Activated T-helper 2 cell treated with anti-CD3 and anti-CD28 coated beads, Interferon-gamma antibody, Interleukin-2, Interleukin-4, amounts not matched to agents 10 μg/mL and 5 μg/mL and 100 μg/mL, durations not matched to agents 14 hours and 24 hours and 36 hours (primary cell): ENCODE measurements around the gene HILPDA. TPM values are rescaled to one million over a fixed set of nuclear protein-coding genes. Genes with fewer than 3 reads are reported as not detected.
A peak's percentile ranks its signal among the peaks of the same experiment; 100 is the strongest.

Experiments used
- DNase-seq: peaks from one replicate; pipeline ENCODE4 v3.0.0; 2021; ENCODE audit warnings: low spot score
- H3K27ac Mint-ChIP-seq: one replicate; pipeline ENCODE4 v1.8.0; 2021; ENCODE audit warnings: mixed read lengths
- H3K27me3 Mint-ChIP-seq: one replicate; pipeline ENCODE4 v1.8.0; 2021; ENCODE audit warnings: low read depth, mixed read lengths
- H3K36me3 Mint-ChIP-seq: one replicate; pipeline ENCODE4 v1.8.0; 2021; ENCODE audit warnings: low read depth, mixed read lengths
- H3K4me1 Mint-ChIP-seq: one replicate; pipeline ENCODE4 v1.8.0; 2021; ENCODE audit warnings: low read depth, mixed read lengths
- H3K4me3 Mint-ChIP-seq: one replicate; pipeline ENCODE4 v1.8.0; 2021; ENCODE audit warnings: low read depth, mild to moderate bottlenecking, moderate library complexity, mixed read lengths
- H3K9me3 Mint-ChIP-seq: one replicate; pipeline ENCODE4 v1.8.0; 2021; ENCODE audit warnings: mixed read lengths
- intact Hi-C: fragments of 100-400 bp; cut with micrococcal nuclease; formaldehyde crosslinking; loops from one replicate; pipeline ENCODE4 v1.15.1; 2023
- total RNA-seq: library from RNA; stranded (reverse); gene quantifications from 2 replicates; pipeline ENCODE4 v1.2.3, GENCODE V29; 2022

The HILPDA gene
- total RNA-seq, 1 donor from 2014 or later: 406 TPM

DNA sequence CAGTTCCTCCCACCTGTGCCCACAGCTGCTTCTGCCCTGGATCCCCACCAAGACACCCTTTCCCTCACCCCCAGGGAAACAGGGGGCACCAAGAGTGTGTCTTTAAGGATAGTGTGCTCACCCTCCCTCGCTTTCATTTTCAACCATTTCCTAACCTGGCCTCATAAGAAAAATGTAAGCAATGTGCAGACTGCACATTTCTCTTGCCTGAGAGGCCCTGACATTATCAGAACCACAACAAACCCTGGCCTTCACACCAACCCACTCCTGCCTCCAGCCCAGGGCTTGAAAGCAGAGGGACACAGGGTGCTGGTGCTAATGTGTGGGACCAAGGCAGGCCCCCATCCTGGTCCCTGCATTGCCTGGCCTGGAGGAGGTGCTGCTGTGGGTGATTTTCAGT lies 34.9 kb upstream of the HILPDA start:
- H3K36me3 Mint-ChIP-seq: no peaks in the 10 kb centered on the region
- no peak overlapping the region for H3K4me3 Mint-ChIP-seq
- intact Hi-C loops: loop anchor here (10.0 kb wide), 2 partner anchors 114 to 464 kb away; no protein-coding TSS in a partner anchor
- H3K9me3 Mint-ChIP-seq: no peaks in the 10 kb centered on the region
- DNase-seq: no peak
- peaks cover 6% of the 10 kb centered on the region for H3K4me1 Mint-ChIP-seq
- peaks cover 7% of the 10 kb centered on the region for H3K27me3 Mint-ChIP-seq
- H3K27ac Mint-ChIP-seq: no peak overlapping the region

DNA sequence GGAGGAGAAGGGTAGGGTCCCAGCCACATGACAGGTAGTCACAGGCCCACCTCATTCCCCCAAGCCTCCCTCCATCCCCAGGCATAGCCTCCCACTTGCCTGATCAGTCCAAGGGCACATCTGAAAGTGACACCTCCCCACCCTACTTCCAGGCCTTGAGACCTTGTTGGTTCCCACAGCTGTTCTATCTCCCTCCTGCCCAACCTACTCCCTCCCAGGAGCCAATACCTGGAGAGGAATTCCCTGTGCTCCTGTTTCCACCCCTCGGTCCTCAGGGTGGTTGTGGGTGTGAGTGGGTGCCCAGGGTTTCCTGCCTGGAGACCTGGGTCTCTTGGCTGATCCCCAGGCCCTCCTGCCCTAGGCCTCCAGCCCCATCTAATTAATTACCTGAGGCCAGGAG lies 34.3 kb upstream of the HILPDA start:
- no peaks in the 10 kb centered on the region for H3K36me3 Mint-ChIP-seq
- peaks cover 6% of the 10 kb centered on the region for H3K4me1 Mint-ChIP-seq
- H3K27ac Mint-ChIP-seq: no peak overlapping the region
- intact Hi-C loops: loop anchor here (10.0 kb wide), 2 partner anchors 113 to 463 kb away; no protein-coding TSS in a partner anchor
- peaks cover 7% of the 10 kb centered on the region for H3K27me3 Mint-ChIP-seq
- DNase-seq: no peak
- no peaks in the 10 kb centered on the region for H3K9me3 Mint-ChIP-seq
- no peak overlapping the region for H3K4me3 Mint-ChIP-seq

DNA sequence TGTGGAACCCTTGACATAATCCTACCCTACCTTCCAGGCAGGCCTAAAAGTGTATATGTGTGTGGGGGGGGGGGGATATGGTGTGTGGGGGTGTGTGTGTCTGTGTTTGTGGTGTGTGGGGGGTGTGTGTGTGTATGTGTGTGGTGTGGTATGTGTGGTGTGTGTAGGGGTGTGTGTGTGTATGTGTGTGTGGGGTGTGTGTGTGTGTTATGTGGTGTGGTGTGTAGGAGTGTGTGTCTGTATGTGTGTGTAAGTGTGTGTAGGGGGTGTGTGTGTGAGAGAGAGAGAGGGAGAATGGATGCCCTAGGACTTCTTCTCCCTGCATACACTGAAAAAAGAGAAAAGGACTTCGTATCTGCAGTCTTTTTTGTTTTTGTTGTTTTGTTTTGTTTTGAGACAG lies 33.6 kb upstream of the HILPDA start:
- intact Hi-C loops: loop anchor here (10.0 kb wide), 2 partner anchors 113 to 463 kb away; no protein-coding TSS in a partner anchor

DNA sequence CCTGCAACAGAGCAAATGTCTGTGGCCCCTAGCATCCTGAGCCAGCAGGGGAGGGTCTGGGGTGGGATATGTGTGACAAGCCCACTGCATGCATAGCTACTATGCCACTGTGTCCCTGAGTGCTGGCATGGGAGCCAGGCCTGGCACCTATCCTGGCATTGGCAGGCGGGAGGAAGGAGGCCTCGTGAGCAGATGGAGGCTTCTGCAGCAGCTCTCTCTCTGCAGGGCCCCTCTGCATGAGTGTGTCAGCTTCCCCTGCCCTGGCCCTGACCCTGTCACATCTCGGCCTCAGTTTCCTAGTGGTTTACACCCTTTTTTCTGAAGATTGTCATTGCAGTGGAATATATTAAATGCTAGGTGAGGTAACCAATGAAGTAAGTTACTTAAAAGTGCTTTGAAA lies 32.8 kb upstream of the HILPDA start:
- H3K4me3 Mint-ChIP-seq: no peak overlapping the region
- intact Hi-C loops: loop anchor here (10.0 kb wide), 2 partner anchors 112 to 462 kb away; no protein-coding TSS in a partner anchor
- no peaks in the 10 kb centered on the region for H3K9me3 Mint-ChIP-seq
- H3K27ac Mint-ChIP-seq: no peak overlapping the region
- H3K27me3 Mint-ChIP-seq: peaks cover 7% of the 10 kb centered on the region
- H3K4me1 Mint-ChIP-seq: peaks cover 7% of the 10 kb centered on the region
- no peak for DNase-seq
- no peaks in the 10 kb centered on the region for H3K36me3 Mint-ChIP-seq

More for the DNA sequence above, 33.6 kb upstream of the HILPDA start:
- DNase-seq: no peak
- Mint-ChIP-seq H3K27ac (no peak overlapping the region), H3K36me3 (no peaks in the 10 kb centered on the region), H3K27me3 (peaks cover 7% of the 10 kb centered on the region), H3K4me1 (peaks cover 6% of the 10 kb centered on the region), H3K9me3 (no peaks in the 10 kb centered on the region), H3K4me3 (no peak overlapping the region)

DNA sequence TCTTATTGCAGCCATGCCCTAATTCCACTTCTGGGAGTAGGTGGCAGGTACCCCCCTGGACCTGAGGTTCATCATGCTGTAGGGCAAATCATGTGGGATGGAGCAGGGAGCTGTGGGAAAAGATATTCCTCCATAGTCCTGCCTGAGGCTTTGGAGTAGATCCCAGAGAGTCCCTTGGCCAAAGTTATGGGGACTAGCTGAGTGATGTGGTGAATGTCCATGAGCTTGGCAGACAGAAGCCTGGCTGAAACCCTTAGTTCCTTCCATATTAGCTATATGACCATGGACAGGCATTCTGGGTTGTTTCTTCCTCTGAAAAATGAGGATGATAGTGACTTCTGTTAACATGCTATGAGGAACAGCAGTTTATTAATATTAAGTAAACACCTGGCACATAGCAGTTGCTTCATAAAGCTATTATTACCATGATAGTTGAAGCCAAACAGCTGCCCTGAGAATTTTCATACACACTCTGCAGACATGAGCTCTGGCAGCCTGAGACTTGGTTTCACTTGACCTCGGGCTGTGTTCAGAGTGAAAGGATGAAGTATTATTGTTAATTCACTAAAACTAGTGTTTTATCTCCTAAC lies 30.9 kb upstream of the HILPDA start:
- Mint-ChIP-seq H3K4me3 (no peak overlapping the region), H3K4me1 (peaks cover 17% of the 10 kb centered on the region), H3K36me3 (no peaks in the 10 kb centered on the region), H3K9me3 (no peaks in the 10 kb centered on the region), H3K27ac (no peak overlapping the region), H3K27me3 (no peaks in the 10 kb centered on the region)
- intact Hi-C loops: loop anchor here (1.0 to 10.0 kb wide), 3 partner anchors 26 to 460 kb away; no protein-coding TSS in a partner anchor
- no peak for DNase-seq

DNA sequence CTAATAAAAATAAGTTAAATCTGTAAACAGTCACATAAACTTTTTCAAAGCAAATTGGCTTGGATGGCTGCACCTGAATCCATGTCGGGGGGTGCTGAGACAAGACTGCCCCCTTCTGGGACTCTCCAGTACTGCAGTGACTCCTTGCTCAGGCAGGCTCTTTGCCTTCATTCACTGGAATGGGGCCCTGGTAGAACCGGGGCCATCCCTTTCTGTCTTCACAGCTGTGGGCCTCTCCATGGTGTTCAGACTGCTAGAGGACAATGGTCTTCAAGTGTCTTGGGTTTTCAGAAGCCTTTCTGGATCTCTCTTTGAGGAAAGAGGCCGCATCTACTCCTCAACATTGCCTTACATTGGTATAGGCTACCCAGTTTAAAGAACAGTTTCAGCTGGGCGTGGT lies 29.8 kb upstream of the HILPDA start:
- intact Hi-C loops: loop anchor here (1.0 to 10.0 kb wide), 4 partner anchors 15 to 459 kb away; no protein-coding TSS in a partner anchor
- no peaks in the 10 kb centered on the region for H3K36me3 Mint-ChIP-seq

DNA sequence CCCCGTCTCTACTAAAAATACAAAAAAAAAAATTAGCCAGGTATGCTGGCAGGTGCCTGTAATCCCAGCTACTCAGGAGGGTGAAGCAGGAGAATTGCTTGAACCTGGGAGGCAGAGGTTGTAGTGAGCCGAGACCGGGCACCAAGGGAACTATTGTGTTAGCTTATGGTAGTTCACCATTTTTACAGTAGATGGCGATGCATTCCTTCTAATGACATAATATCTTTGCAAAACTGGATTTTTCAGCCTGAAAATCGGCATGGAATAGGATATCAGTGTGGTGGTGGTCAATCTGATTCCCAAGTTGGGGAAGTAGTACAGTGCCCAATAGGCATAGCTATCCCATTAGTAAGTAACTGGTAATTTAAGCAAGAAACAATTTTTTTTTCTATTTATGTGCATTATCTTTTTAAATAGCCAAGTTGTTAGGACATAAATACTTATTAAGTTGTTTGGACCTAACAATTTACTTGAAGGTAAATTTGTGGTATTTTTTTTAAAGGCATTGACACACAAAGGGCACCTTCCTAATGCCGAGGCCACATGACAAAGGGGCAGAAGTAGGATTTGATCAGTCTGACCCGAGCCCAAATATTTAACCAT lies 28.3 kb upstream of the HILPDA start:
- DNase-seq: no peak
- Mint-ChIP-seq H3K9me3 (no peaks in the 10 kb centered on the region), H3K27me3 (no peaks in the 10 kb centered on the region), H3K4me1 (peaks cover 14% of the 10 kb centered on the region), H3K4me3 (no peak overlapping the region), H3K27ac (no peak overlapping the region), H3K36me3 (no peaks in the 10 kb centered on the region)
- intact Hi-C loops: loop anchor here (1.0 to 10.0 kb wide), 4 partner anchors 17 to 457 kb away; no protein-coding TSS in a partner anchor

More for the DNA sequence above, 29.8 kb upstream of the HILPDA start:
- H3K4me3 Mint-ChIP-seq: no peak overlapping the region
- no peaks in the 10 kb centered on the region for H3K27me3 Mint-ChIP-seq
- H3K9me3 Mint-ChIP-seq: no peaks in the 10 kb centered on the region
- DNase-seq: peak; percentile 66
- H3K27ac Mint-ChIP-seq: no peak overlapping the region
- peaks cover 16% of the 10 kb centered on the region for H3K4me1 Mint-ChIP-seq

DNA sequence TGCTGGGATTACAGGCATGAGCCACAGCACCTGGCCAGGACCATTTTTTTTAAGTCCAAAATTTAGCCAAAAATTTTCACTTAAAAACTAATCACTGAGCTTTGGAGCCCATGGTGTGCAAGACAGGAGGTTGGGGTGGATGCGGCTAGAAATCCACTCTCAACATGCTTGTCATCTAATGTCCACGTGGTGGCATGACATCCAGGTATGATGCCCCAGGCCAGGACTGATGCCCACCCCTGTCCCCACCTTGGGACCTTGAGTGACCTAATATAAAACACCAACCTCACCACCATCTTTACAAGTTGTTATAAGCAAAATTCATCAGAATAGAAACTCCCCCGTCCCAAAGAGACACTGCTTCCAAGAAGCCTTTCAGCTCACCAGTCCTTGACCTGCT lies 25.5 kb upstream of the HILPDA start:
- Mint-ChIP-seq H3K36me3 (no peaks in the 10 kb centered on the region), H3K27me3 (peaks cover 2% of the 10 kb centered on the region), H3K4me3 (no peak overlapping the region), H3K27ac (peak overlapping the region; percentile 12), H3K4me1 (peaks cover 14% of the 10 kb centered on the region), H3K9me3 (no peaks in the 10 kb centered on the region)
- DNase-seq: no peak
- intact Hi-C loops: no loop called here

DNA sequence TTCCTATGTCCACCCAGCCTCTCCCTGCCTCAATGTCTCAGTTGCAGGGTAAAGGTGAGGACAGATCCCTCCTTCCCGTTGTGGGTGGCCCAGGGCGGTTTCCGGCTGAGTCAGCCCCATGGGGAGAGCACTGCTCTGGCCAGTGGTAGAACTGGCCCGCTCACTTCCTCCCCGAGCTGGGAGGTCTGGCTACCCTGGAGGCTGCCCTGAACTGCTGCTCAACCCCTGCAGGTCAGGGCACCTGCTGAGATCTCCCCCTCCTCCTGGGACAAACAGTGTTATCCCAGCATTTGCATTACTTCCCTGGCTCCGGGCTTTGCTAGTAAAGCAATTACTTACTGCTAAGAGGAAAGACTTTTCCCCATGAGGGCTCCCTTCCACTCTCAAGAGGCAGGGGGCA lies 24.5 kb upstream of the HILPDA start:
- no peaks in the 10 kb centered on the region for H3K9me3 Mint-ChIP-seq
- intact Hi-C loops: no loop called here
- no peak overlapping the region for H3K4me3 Mint-ChIP-seq
- H3K27me3 Mint-ChIP-seq: peaks cover 2% of the 10 kb centered on the region
- peaks cover 14% of the 10 kb centered on the region for H3K4me1 Mint-ChIP-seq
- no peak overlapping the region for H3K27ac Mint-ChIP-seq
- H3K36me3 Mint-ChIP-seq: no peaks in the 10 kb centered on the region
- no peak for DNase-seq

DNA sequence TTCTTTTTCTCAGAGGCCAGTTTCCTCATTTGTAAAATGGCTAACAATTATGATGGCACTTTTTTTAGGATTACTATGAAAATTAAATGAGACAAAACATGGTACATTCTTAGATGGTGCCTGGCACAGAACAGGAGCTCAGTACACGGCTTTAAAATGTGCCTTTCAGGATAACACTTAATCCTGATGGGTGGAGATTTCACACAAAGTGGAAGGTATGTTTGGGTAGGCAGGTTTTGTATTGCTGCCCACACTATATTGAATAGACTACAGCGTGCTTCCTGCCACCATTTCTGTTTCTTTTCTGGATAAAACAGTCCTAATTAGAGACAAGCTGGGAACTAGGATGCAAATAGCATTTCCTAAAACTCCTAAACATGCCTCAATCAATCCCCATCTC lies 23.9 kb upstream of the HILPDA start:
- no peak overlapping the region for H3K27ac Mint-ChIP-seq
- H3K36me3 Mint-ChIP-seq: no peaks in the 10 kb centered on the region
- H3K9me3 Mint-ChIP-seq: no peaks in the 10 kb centered on the region
- H3K27me3 Mint-ChIP-seq: peaks cover 2% of the 10 kb centered on the region
- H3K4me3 Mint-ChIP-seq: no peak overlapping the region
- intact Hi-C loops: no loop called here
- DNase-seq: no peak
- H3K4me1 Mint-ChIP-seq: peaks cover 14% of the 10 kb centered on the region

DNA sequence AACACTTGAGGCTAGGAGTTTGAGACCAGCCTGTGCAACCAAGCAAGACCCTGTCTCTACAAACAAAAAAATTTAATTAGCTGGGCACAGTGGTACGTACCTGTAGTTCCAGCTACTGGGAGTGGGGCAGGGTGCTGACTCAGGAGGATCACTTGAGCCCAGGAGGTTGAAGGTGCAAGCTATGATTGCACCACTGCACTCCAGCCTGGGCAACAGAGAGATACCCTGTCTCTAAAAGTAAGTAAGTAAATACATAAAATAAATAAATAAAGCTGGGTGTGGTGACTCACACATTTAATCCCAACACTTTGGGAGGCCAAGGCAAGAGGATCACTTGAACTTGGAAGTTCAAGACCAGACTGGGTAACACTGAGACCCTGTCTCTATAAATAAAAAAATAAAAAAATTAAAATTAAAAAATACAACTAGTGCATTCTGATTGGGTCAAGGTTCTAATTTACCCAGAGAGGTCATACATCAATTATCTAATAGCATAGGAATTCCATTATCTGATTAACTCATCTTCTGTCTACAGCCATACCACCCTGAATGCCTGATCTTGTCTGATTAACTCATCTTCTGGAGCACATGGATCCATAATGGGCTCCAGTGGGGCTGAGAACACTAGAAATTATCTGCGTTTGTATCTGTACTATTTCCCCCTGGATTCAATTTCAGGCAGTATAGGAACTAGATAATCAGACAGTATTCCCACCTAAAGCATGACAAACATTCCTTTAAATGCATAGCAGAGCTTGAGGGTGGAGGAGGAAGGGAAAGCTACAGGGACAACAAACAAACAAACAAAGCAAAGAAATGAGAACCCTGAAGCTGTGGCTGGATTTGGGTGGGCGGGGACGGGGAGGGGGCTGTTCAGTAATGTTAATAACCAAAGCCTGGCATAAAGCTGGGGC lies 21.0 kb upstream of the HILPDA start:
- Mint-ChIP-seq H3K36me3 (no peaks in the 10 kb centered on the region), H3K4me3 (no peak overlapping the region), H3K27me3 (peaks cover 2% of the 10 kb centered on the region), H3K27ac (no peak overlapping the region), H3K4me1 (peaks cover 5% of the 10 kb centered on the region), H3K9me3 (no peaks in the 10 kb centered on the region)
- intact Hi-C loops: no loop called here
- DNase-seq: no peak

DNA sequence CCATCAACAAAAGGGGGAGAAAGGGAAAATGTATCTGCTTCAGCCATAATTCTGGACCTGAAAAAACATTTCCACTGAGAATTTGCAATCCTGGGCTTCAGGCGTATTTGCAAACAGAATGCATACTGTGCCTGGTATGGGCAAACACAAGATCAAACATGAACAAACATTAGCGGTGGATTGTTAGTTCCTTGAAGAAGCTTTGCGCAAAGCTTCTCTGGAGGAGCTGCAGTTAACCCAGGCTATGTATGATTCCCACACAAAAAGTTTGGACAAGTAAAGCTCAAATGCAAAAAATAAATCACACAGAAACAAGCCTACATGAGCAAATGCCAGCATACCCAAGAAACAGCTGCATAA lies 20.4 kb upstream of the HILPDA start:
- no peaks in the 10 kb centered on the region for H3K9me3 Mint-ChIP-seq
- H3K36me3 Mint-ChIP-seq: no peaks in the 10 kb centered on the region
- no peak overlapping the region for H3K4me3 Mint-ChIP-seq
- intact Hi-C loops: no loop called here
- no peak overlapping the region for H3K27ac Mint-ChIP-seq
- H3K27me3 Mint-ChIP-seq: peaks cover 2% of the 10 kb centered on the region
- H3K4me1 Mint-ChIP-seq: peaks cover 4% of the 10 kb centered on the region
- no peak for DNase-seq
